GM23338 (cell line): Measurements from ENCODE around the gene SAMHD1. TPM values are rescaled to one million over a fixed set of nuclear protein-coding genes. Genes with fewer than 3 reads are reported as not detected.

Source experiments
- ATAC-seq: fragments of 200-7000 bp; cut with Tn5 transposase; 3 replicates; pipeline ENCODE4 v1.9.1; 2020
- DNase-seq: peaks from one replicate; pipeline ENCODE4 v3.0.0-alpha.2; 2015; ENCODE audit warnings: low spot score
- H2AFZ ChIP-seq: fragments of 200-600 bp; sonication (generic); 2 replicates; pipeline ENCODE4 v1.8.0; 2016; ENCODE audit warnings: antibody characterized with exemption, mild to moderate bottlenecking, moderate library complexity
- H3F3A ChIP-seq: fragments of 200-600 bp; sonication (generic); replicated peaks from 2 replicates; pipeline ENCODE4 v1.8.0; 2017; ENCODE audit warnings: antibody characterized with exemption, mixed run types, low read depth
- H3K27ac ChIP-seq: fragments of 200-600 bp; sonication (generic); 2 replicates; pipeline ENCODE4 v1.6.1; 2016; ENCODE audit warnings: low read depth
- H3K27me3 ChIP-seq: fragments of 200-600 bp; sonication (generic); 2 replicates; pipeline ENCODE4 v1.8.0; 2016; ENCODE audit warnings: mild to moderate bottlenecking, mixed run types, moderate library complexity; ENCODE audit not compliant: insufficient read depth
- H3K36me3 ChIP-seq: fragments of 200-600 bp; sonication (generic); 2 replicates; pipeline ENCODE4 v1.8.0; 2016; ENCODE audit warnings: mild to moderate bottlenecking; ENCODE audit not compliant: insufficient read depth
- H3K4me1 ChIP-seq: fragments of 200-600 bp; sonication (generic); 2 replicates; pipeline ENCODE4 v1.8.0; 2016; ENCODE audit warnings: mild to moderate bottlenecking, moderate library complexity; ENCODE audit not compliant: insufficient read depth
- H3K4me2 ChIP-seq: fragments of 200-600 bp; sonication (generic); 2 replicates; pipeline ENCODE4 v1.7.1; 2017; ENCODE audit warnings: mixed run types
- H3K4me3 ChIP-seq: fragments of 200-600 bp; sonication (generic); 2 replicates; pipeline ENCODE4 v1.6.1; 2016; ENCODE audit warnings: mixed run types
- H3K79me2 ChIP-seq: fragments of 200-600 bp; sonication (generic); replicated peaks from 2 replicates; pipeline ENCODE4 v1.8.0; 2017; ENCODE audit warnings: mild to moderate bottlenecking; ENCODE audit not compliant: insufficient read depth
- H3K9me2 ChIP-seq: fragments of 200-600 bp; sonication (generic); 2 replicates; pipeline ENCODE4 v1.8.0; 2017; ENCODE audit not compliant: insufficient read depth
- H4K20me1 ChIP-seq: fragments of 200-600 bp; sonication (generic); replicated peaks from 2 replicates; pipeline ENCODE4 v1.8.0; 2017; ENCODE audit warnings: mild to moderate bottlenecking; ENCODE audit not compliant: insufficient read depth
- H3K27ac Mint-ChIP-seq: 2 replicates; pipeline ENCODE4 v1.8.0; 2020; ENCODE audit warnings: inconsistent platforms, mild to moderate bottlenecking, moderate library complexity, mixed read lengths
- H3K27me3 Mint-ChIP-seq: 3 replicates; pipeline ENCODE4 v1.8.0; 2022; ENCODE audit warnings: low read depth, mild to moderate bottlenecking, moderate library complexity, mixed read lengths, inconsistent platforms; ENCODE audit not compliant: insufficient read depth, poor library complexity
- H3K36me3 Mint-ChIP-seq: 3 replicates; pipeline ENCODE4 v1.8.0; 2021; ENCODE audit warnings: low read depth, mild to moderate bottlenecking, inconsistent platforms, moderate library complexity, mixed read lengths
- H3K4me1 Mint-ChIP-seq: 3 replicates; pipeline ENCODE4 v1.8.0; 2020; ENCODE audit warnings: mild to moderate bottlenecking, inconsistent platforms, mixed read lengths
- H3K4me3 Mint-ChIP-seq: 3 replicates; pipeline ENCODE4 v1.8.0; 2021; ENCODE audit warnings: moderate library complexity, mild to moderate bottlenecking, inconsistent platforms, mixed read lengths
- H3K9me3 Mint-ChIP-seq: 3 replicates; pipeline ENCODE4 v1.8.0; 2020; ENCODE audit warnings: moderate library complexity, mild to moderate bottlenecking, inconsistent platforms, mixed read lengths
- CREB1 ChIP-seq: fragments of 250-450 bp; sonication (Bioruptor Pico); IDR thresholded peaks from 2 replicates; pipeline ENCODE4 v1.5.0; 2020; ENCODE audit warnings: low read depth, mild to moderate bottlenecking, moderate library complexity
- CTCF ChIP-seq, 2 experiments: fragments of 200-600 bp in 1 of 2; sonication (generic) in 1 of 2; conservative IDR thresholded peaks; 2 replicates each; pipeline versions ENCODE4 v1.5.1 to v1.6.1; 2016 to 2017; ENCODE audit warnings: antibody characterized with exemption in 2 of 2, low read depth in 2 of 2, mild to moderate bottlenecking in 2 of 2, moderate library complexity in 1 of 2
- ETS1 ChIP-seq: IDR thresholded peaks from 2 replicates; pipeline ENCODE4 v1.6.1; 2016; ENCODE audit warnings: antibody characterized with exemption
- EZH2 ChIP-seq: fragments of 200-600 bp; sonication (generic); IDR thresholded peaks from one replicate; pipeline ENCODE4 v1.8.0; 2017; ENCODE audit warnings: antibody characterized with exemption, mild to moderate bottlenecking, low read depth; ENCODE audit not compliant: unreplicated experiment
- EZH2phosphoT487 ChIP-seq: fragments of 200-600 bp; sonication (generic); IDR thresholded peaks from one replicate; pipeline ENCODE4 v1.8.1; 2018; ENCODE audit warnings: antibody characterized with exemption; ENCODE audit not compliant: unreplicated experiment
- JUNB ChIP-seq: IDR thresholded peaks from one replicate; pipeline ENCODE4 v1.6.1; 2016; ENCODE audit warnings: antibody characterized with exemption; ENCODE audit not compliant: unreplicated experiment
- NANOG ChIP-seq: IDR thresholded peaks from 2 replicates; pipeline ENCODE4 v1.6.1; 2016; ENCODE audit warnings: antibody characterized with exemption, borderline replicate concordance
- POLR2AphosphoS5 ChIP-seq: IDR thresholded peaks from 2 replicates; pipeline ENCODE4 v1.6.1; 2016; ENCODE audit warnings: antibody characterized with exemption, low read depth
- REST ChIP-seq: IDR thresholded peaks from one replicate; pipeline ENCODE4 v1.6.1; 2018; ENCODE audit warnings: antibody characterized with exemption; ENCODE audit not compliant: unreplicated experiment
- STAT1 ChIP-seq: IDR thresholded peaks from one replicate; pipeline ENCODE4 v1.6.1; 2016; ENCODE audit warnings: antibody characterized with exemption; ENCODE audit not compliant: unreplicated experiment
- ZNF114 ChIP-seq: fragments of 250-450 bp; sonication (Bioruptor Pico); IDR thresholded peaks from 2 replicates; pipeline ENCODE4 v1.5.0; 2020; ENCODE audit warnings: mild to moderate bottlenecking, moderate library complexity
- ZNF331 ChIP-seq: fragments of 250-450 bp; sonication (Bioruptor Pico); IDR thresholded peaks from 2 replicates; pipeline ENCODE4 v1.5.0; 2020; ENCODE audit warnings: low read depth, mild to moderate bottlenecking, moderate library complexity
- ZNF462 ChIP-seq: fragments of 250-450 bp; sonication (Bioruptor Pico); IDR thresholded peaks from 2 replicates; pipeline ENCODE4 v1.5.0; 2020; ENCODE audit warnings: mild to moderate bottlenecking, moderate library complexity
- polyA plus RNA-seq: library from polyadenylated mRNA; unstranded; fragments of >200 nt; fragmentation: Nextera tagmentation; extraction: Ambion mirVana; gene quantifications from 2 replicates; pipeline ENCODE4 v1.2.1, GENCODE V29; 2016
- total RNA-seq: library from RNA; depleted of rRNA; stranded (reverse); fragments of >200 nt; shearing (Covaris generic); gene quantifications from 2 replicates; pipeline ENCODE4 v1.2.3, GENCODE V29; 2014

The SAMHD1 gene
- total and polyA plus RNA-seq, 2 experiments from 2014 or later: 21.9 to 45.4 TPM

- TF ChIP-seq ZNF114 (CRISPR knock-in tag) (no peak), CTCF (conservative IDR thresholded peaks at IDR 0.05; ENCODE audit: low read depth in 2 of 2) (no peak), POLR2AphosphoS5 (no peak), NANOG (no peak), ZNF331 (no peak), CREB1 (CRISPR knock-in tag) (no peak), STAT1 (no peak), EZH2 (no peak), EZH2phosphoT487 (no peak), JUNB (no peak)
Measured at GRCh38 chr20:36881888-36882287, 69.6 kb downstream of the SAMHD1 start (continued).

GRCh38 chr20:36881331-36881730 is 70.2 kb downstream of the SAMHD1 start:
- Histone ChIP-seq H2AFZ (no peak overlapping the region), H3F3A (no peaks in the 10 kb centered on the region), H3K27ac (no peak overlapping the region), H3K36me3 (no peaks in the 10 kb centered on the region), H4K20me1 (no peaks in the 10 kb centered on the region), H3K4me3 (no peak overlapping the region), H3K9me2 (no peaks in the 10 kb centered on the region), H3K4me1 (no peaks in the 10 kb centered on the region), H3K27me3 (no peaks in the 10 kb centered on the region), H3K4me2 (no peak overlapping the region), H3K79me2 (no peaks in the 10 kb centered on the region)
- H3K27ac Mint-ChIP-seq: no peak overlapping the region
- no peaks in the 10 kb centered on the region for H3K27me3 Mint-ChIP-seq
- TF ChIP-seq REST (no peak), NANOG (no peak), STAT1 (no peak), CREB1 (CRISPR knock-in tag) (no peak), EZH2phosphoT487 (no peak), ZNF114 (CRISPR knock-in tag) (no peak), EZH2 (no peak), POLR2AphosphoS5 (no peak), JUNB (no peak), ZNF462 (CRISPR knock-in tag) (no peak), ETS1 (no peak), ZNF331 (no peak)
- DNase-seq (no peak), ATAC-seq (no peak)
- H3K4me3 Mint-ChIP-seq: no peak overlapping the region
- H3K9me3 Mint-ChIP-seq: no peaks in the 10 kb centered on the region
- H3K36me3 Mint-ChIP-seq: no peaks in the 10 kb centered on the region; the same call in 2 of the 3 replicates
- no peaks in the 10 kb centered on the region; the same call in 1 of the 3 replicates for H3K4me1 Mint-ChIP-seq
